ENCODE data around the gene GFOD1.
"Not testable (repeated sequence)": the region's sequence is repeated elsewhere in the genome, so short reads cannot be mapped to it uniquely, and the experiment has no call there.

The GFOD1 gene

DNA sequence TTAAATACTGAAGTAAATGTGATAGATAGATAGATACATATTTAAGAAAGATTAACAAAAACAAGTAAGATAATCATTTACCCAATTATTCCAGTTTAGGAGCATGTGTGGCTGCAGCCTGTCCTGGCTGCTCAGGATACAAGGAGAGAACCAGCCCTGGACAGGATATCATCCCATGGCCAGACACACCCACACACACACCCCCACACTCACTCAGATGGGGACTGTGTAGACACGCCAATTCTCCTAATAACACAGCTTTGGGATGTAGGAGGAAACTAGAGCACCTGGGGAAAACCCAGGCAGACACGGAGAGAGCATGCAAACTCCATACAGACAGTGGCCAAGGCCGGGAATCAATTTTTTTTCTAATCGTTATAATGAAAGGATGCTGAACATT, 45.6 kb downstream of the GFOD1 start:
- DNase-seq (ENCODE audit: low read depth): no peak

GRCh38 chr6:13439644-13440043, 47.8 kb downstream of the GFOD1 start:
- no peak for DNase-seq (ENCODE audit: low read depth)

DNA sequence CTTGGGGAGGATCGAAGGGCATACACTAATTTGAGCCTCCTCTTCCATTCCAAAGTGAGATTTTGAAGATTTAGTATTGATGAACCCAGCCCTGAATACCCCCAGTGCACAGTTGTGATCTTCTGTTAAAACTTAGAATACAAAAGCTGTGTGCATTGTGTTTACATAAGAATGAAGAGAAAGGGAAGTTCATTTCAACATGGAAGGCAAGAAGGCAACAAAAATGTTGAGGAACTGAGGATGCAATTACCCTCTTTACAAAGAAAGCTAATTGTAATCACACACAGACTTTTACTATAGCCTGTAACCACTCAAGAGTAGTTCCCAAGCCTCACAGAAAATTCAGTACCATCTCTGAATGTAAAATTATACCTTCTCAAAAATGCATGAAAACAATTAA, 49.3 kb downstream of the GFOD1 start:
- DNase-seq (ENCODE audit: low read depth): no peak

DNA sequence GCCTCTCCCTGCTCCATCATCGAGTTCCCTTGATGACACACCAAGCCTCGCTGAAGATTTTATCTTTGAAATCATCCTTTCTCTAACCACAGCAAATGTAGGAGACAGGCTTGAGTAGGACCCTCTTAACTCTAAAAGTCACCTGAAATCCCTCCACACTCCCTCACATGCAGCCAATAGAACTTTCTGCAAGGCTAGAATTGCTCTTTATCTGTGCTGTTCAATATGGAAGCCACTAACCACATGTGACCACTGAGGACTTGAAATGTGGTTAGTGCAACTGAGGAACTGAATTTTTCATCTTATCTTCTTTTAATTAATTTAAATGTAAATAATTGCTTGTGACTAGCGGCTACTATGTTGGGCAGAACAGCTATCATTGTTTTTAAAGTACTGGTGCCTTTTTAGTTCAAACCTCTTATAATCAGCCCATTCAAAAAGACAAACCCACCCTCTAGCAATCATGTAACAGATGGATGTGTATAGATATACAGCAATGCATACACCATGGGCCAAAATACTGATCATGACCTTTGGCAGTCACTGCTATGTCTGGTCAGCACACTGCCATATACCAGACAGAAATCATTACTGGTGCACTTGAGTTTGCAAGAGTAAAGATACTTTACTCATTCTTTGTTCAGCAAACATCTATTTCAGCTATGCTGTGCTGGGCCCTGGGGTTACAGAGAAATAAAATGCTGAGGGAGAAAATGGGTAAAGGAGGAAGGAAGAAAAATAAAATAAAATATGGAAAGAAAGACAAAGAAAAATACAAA, 50.0 kb downstream of the GFOD1 start:
- DNase-seq (ENCODE audit: low read depth): no peak

- no peak for DNase-seq (ENCODE audit: low read depth)
Measured at GRCh38 chr6:13436399-13437217, 50.8 kb downstream of the GFOD1 start.

- no peak for DNase-seq (ENCODE audit: low read depth)
Measured at GRCh38 chr6:13435477-13436246, 51.7 kb downstream of the GFOD1 start.

DNA sequence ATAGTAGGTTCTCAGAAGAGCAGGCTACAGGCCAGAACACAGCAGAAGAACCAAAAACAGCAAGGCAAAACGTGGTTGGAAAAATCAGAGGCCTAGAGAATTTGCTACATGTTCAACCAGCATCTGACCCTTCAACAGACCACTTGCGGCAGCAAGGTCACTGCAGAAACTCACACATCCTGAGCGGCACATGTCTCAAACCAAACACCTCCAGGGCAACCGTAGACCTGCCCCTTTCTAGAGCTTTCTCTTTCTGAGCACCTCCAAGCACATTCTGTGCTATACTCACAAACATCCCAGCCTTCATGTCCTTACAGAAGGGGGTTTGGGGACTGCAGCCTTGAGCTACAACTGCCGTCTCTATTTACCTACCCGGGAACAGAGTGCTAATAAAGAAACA, 52.6 kb downstream of the GFOD1 start:
- no peak for DNase-seq (ENCODE audit: low read depth)

- DNase-seq (ENCODE audit: low read depth): not testable (repeated sequence)
Measured at GRCh38 chr6:13434135-13434775, 53.1 kb downstream of the GFOD1 start.

DNA sequence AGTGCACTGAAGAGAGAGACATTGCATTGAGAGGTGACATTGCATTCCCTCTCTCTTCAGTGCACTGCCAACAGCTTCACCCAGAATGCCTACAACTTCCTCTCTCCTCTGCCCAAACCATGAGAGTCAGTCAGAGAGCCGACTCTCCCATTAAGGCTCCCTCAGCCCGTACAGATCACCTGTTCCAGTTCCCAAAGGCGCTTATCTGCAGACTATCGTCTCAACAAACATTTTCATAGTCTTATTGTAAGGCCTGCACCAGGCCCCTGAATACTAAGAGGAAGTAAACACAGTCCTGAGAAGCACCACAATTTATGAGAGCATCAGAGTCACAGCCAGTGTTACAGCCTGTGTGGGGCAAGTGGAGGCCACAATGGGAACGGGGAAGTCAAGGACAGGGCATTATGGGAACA, 53.7 kb downstream of the GFOD1 start:
- no peak for DNase-seq (ENCODE audit: low read depth)

GRCh38 chr6:13432526-13433184, 54.7 kb downstream of the GFOD1 start:
- no peak for DNase-seq (ENCODE audit: low read depth)

DNA sequence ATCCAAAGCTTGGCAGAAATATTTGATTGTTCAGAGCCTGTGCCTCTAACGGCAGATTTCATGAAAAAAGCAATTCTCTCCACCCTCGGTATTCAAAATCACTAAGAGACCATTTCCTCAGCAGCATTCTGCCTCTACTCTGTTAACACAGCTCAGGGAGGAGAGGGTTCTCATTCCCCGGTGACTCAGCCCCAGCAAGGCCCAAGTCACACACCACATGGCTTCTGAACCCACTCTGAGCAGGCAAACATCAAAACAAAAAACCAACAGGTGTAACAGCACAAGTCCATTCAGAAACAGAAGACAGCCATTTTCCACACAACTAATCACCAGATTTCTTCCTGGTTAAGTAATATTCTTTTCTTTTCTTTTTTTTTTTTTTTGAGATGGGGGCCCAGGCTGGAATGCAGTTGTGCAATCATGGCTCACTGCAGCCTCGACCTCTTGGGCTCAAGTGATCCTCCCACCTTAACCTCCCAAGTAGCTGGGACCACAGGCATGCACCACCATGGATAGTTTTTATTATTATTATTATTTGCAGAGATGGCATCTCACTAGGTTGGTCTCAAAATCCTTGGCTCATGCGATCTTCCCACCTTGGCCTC, 55.4 kb downstream of the GFOD1 start:
- peak; percentile 25 for DNase-seq (ENCODE audit: low read depth)

DNA sequence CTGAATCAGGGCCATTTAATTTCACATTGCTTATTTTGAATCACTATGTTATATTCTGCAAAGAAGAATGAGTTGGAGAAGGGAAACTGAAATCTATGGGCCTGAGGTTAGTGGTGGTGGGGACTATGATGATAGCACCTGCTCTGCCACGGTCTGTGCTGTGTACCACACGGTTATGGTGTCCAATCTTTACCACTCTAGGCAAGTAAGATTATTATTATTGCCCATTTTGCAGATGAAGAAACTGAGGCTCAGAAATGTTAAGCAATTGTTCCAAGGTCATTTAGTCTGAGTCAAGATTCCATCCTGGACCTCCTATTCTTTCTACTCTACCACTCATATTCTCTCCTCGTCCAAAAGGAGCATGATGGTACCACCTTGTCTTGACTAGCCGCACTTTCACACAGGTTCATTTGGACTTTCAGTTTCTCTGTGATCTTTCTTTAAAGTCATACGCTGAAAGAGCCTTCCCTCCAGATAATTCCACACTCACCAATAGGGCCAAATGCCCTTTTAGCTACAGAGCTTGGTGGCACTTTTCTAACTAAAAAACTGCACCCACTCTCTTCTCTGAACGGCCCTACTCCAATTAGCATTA, 56.2 kb downstream of the GFOD1 start:
- DNase-seq (ENCODE audit: low read depth): no peak

- no peak for DNase-seq (ENCODE audit: low read depth)
Measured at GRCh38 chr6:13429406-13429753, 58.0 kb downstream of the GFOD1 start.

GRCh38 chr6:13428583-13429405, 58.6 kb downstream of the GFOD1 start:
- DNase-seq (ENCODE audit: low read depth): no peak

DNA sequence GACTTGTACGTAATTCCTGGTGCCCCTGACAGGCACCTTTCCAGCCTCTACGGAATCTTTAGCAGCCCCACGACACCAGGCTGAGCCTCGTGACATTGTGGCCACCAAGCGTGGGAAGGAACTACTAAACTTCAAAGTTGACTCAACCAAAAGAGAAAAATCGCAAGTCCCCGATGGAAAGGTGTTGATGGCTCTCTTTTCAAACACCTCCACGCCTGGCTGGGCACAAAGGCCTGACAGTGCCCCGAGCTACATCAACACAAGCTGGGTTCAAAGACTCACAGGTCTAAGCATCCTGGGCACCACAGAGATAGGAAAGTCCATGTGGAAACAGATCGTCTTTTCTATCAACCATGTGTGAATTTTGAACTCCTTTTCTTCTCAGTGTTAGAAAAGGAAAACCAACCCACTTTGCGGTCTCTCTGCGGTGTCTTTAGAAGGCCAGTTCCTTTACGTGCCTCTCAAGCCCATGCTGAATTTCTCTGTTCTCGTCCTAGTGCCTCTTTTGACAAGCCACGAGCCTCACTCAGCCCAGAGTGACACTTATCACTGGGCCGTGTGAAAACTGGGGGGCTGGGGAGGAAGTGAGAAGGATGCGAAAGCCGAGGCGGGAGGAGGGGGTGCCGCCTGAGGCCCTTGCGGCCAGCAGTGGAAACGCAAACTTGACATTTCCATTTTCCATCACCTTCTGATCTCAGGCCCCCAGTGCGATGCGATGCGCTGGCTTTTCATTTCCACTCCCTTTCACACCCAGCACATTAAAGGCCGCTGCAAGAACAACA, 59.4 kb downstream of the GFOD1 start:
- DNase-seq (ENCODE audit: low read depth): peak; percentile 69

DNA sequence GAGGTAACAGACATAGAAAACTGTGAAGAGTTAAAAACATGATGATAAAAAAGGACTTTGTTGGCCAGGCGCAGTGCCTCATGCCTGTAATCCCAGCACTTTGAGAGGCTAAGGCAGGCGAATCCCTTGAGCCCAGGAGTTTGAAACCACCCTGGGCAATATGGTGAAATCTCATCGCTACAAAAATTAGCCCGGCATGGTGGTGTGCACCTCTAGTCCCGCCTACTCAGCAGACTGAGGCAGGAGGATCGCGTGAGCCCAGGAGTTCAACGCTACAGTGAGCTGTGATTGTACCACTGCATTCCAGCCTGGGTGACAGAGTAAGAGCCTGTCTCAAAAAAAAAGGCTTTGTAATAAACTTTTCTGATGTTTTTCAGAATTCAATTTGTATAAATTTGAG, 60.1 kb downstream of the GFOD1 start:
- DNase-seq (ENCODE audit: low read depth): no peak

DNA sequence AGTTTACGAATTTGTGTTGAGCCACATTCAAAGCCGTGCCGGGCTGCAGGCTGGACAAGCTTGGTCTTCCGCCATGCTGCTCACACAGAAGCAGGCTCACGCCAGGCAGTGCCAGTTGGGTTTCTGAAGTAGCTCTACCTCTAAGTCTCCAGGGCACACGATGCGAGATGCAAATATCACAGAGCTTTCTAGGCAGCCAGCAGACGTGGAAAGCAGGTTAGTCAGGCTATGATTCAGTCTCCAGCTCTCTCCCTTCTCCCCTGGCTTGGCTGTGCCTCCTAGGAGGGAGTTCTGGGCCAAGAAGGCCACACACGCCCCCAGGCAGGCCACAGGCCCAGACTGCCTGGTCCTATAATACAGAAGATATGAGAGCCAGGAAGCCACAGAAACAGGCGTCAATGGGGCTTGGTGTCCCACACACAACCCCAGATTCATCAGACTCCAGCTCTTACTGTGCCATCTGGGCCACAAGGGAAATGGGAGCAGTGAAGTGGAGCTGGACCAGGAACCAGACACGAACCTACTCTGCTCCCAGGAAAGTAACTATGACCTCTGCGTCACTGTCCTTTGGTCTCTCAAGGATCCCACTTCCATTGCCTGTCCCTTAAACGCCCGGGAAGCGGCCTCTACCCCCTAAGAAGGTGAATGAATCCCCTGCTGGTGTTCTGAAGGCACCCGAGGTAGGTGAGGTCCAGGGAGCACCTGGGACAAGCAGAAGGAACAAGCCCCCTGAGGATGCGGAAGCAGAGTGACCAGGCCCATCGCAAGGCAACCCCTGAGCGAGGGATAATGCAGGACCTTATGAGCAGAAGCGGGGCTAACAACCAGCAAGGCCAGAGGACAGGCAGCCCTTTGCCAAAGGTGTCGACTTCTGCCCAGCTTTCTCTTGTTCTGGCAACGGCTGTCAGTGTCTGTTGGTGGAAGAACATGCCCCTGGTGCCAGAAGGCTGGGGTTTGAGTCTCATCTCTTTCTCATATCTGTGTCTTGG, 61.2 kb downstream of the GFOD1 start:
- no peak for DNase-seq (ENCODE audit: low read depth)
